ENCODE data around the gene GRK7. TPM values are rescaled to one million over a fixed set of nuclear protein-coding genes. Genes with fewer than 3 reads are reported as not detected.
"Not testable (repeated sequence)": the region's sequence is repeated elsewhere in the genome, so short reads cannot be mapped to it uniquely, and the experiment has no call there.

Gene GRK7
- total RNA-seq, 4 donors from 2014 or later, result 0.12 to 0.46 TPM; not detected in 2

DNA sequence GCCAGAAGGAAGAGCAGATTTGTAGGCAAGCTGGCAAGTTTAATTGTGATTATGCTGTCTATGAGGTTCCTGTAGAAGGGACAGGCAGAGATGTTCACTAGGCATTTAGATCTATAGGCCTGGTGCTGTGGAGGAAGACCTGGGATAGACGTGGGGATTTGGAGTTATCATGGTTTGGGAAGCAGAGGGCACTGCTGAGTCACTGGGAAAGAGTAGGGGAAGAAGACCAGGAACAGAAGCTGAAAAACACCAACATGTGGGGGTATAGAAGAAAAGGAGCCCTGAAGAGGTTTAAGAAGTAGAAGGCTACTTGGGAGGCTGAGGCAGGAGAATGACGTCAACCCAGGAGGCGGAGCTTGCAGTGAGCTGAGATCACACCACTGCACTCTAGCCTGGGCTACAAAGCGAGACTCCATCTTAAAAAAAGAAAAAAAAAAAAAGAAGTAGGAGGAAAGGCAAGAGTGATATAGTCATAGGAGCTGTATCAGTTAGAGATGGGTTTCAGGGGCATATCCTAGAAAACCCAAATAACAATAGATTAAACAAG, 19.3 kb downstream of the GRK7 start:
- ATAC-seq (ENCODE audit: low FRiP score) (no peak), DNase-seq (ENCODE audit: low spot score) (no peak)
- TF ChIP-seq, protein P1, sequence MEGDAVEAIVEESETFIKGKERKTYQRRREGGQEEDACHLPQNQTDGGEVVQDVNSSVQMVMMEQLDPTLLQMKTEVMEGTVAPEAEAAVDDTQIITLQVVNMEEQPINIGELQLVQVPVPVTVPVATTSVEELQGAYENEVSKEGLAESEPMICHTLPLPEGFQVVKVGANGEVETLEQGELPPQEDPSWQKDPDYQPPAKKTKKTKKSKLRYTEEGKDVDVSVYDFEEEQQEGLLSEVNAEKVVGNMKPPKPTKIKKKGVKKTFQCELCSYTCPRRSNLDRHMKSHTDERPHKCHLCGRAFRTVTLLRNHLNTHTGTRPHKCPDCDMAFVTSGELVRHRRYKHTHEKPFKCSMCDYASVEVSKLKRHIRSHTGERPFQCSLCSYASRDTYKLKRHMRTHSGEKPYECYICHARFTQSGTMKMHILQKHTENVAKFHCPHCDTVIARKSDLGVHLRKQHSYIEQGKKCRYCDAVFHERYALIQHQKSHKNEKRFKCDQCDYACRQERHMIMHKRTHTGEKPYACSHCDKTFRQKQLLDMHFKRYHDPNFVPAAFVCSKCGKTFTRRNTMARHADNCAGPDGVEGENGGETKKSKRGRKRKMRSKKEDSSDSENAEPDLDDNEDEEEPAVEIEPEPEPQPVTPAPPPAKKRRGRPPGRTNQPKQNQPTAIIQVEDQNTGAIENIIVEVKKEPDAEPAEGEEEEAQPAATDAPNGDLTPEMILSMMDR (IDR thresholded peaks at IDR 0.05), result no peak

DNA sequence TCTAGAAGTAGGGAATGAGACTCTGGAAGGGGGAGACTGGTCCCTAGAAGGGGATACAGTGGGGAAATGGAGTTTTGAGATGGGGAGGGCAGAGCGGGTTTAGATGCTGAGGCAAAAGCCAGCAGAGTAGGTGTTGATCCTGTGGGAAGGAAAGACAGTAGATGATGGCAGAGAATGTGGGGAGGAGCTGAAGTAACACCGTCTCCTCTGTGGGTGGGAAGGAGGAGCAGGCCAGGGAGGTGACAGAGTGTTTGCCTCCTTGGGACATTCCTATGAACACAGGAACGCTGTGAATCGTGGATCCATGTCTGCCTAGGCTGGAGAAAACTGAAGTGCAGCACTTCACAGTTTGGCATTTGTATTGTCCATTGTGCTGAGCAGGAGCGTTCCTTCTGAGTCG, 20.4 kb downstream of the GRK7 start:
- DNase-seq (ENCODE audit: low spot score), result no peak
- ATAC-seq (ENCODE audit: low FRiP score), result no peak
- TF ChIP-seq, protein P1 (IDR thresholded peaks at IDR 0.05), result no peak

- DNase-seq (ENCODE audit: low spot score), result no peak
- ATAC-seq (ENCODE audit: low FRiP score), result no peak
- TF ChIP-seq, protein P1 (IDR thresholded peaks at IDR 0.05), result no peak
Measured at GRCh38 chr3:141784096-141784495, 20.9 kb downstream of the GRK7 start.

DNA sequence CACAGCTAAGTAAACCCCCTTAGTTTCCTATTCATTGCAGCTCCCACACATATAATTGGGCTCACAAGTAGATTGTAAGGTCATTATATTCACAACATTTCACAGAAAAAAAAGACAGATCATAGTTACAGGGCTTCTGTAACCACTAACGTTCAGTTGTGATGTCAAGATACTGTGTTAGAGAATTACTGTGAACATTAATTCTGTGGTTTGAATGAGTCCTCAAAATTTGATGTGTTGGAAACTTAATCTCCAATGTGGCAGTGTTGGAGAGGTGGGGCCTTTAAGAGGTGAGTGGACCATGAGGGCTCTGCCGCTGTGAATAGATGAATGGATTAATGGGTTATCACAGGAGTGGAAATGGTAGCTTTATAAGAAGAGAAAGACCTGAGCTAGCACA, 21.3 kb downstream of the GRK7 start:
- DNase-seq (ENCODE audit: low spot score) (no peak), ATAC-seq (ENCODE audit: low FRiP score) (no peak)
- TF ChIP-seq, protein P1 (IDR thresholded peaks at IDR 0.05), result no peak

- TF ChIP-seq, protein P1 (IDR thresholded peaks at IDR 0.05), result no peak
- ATAC-seq (ENCODE audit: low FRiP score) (peak; percentile 6), DNase-seq (ENCODE audit: low spot score) (no peak)
Measured at GRCh38 chr3:141788149-141788548, 24.9 kb downstream of the GRK7 start.

GRCh38 chr3:141788750-141789149, 25.5 kb downstream of the GRK7 start:
- DNase-seq (ENCODE audit: low spot score); ATAC-seq (ENCODE audit: low FRiP score): not testable (repeated sequence)

GRCh38 chr3:141789281-141789680, 26.1 kb downstream of the GRK7 start:
- no peak for DNase-seq (ENCODE audit: low spot score)
- no peak for ATAC-seq (ENCODE audit: low FRiP score)
- TF ChIP-seq, protein P1 (IDR thresholded peaks at IDR 0.05), result no peak

- DNase-seq (ENCODE audit: low spot score), result no peak
- TF ChIP-seq, protein P1 (IDR thresholded peaks at IDR 0.05), result no peak
- no peak for ATAC-seq (ENCODE audit: low FRiP score)
Measured at GRCh38 chr3:141790171-141790570, 27.0 kb downstream of the GRK7 start.

All from omental fat pad (tissue), 4 donors.